Caco-2 (cell line): ENCODE data around the gene COPB1. TPM values are rescaled to one million over a fixed set of nuclear protein-coding genes. Genes with fewer than 3 reads are reported as not detected.

ENCODE experiments used
- BruUV-seq: library from RNA; stranded (reverse); fragments of 400-500 nt; replicated peaks from 2 replicates; lab custom pipeline; 2021; lab: Mats Ljungman, UMichigan
- CTCF ChIA-PET: fragments of 300-600 bp; sonication (Branson Sonifier 250); formaldehyde crosslinking; loops from one replicate; lab custom pipeline; 2022; ENCODE audit warnings: antibody characterized with exemption; lab: Charles Lee
- POLR2A ChIA-PET: fragments of 300-600 bp; sonication (Branson Sonifier 250); formaldehyde crosslinking; loops from one replicate; lab custom pipeline; 2022; ENCODE audit warnings: antibody characterized with exemption; lab: Charles Lee
- DNase-seq, 2 experiments: peaks; one replicate each; pipeline versions ENCODE4 v3.0.0 to v3.0.0-alpha.2; 2020 to 2022
- H3K27me3 ChIP-seq: replicated peaks from 2 replicates; pipeline ENCODE4 v1.6.0; 2011; ENCODE audit warnings: low read length; ENCODE audit not compliant: control insufficient read depth, insufficient read depth
- H3K36me3 ChIP-seq: 2 replicates; pipeline ENCODE4 v1.5.1; 2011; ENCODE audit warnings: low read length; ENCODE audit not compliant: control insufficient read depth, insufficient read depth
- H3K4me1 ChIP-seq: fragments of 250-450 bp; sonication (Bioruptor Pico); 2 replicates; pipeline ENCODE4 v1.5.1; 2020; ENCODE audit warnings: mild to moderate bottlenecking
- H3K4me3 ChIP-seq: 2 replicates; pipeline ENCODE4 v1.5.1; 2011; ENCODE audit warnings: low read depth, mild to moderate bottlenecking, control low read depth, low read length
- H3K9me3 ChIP-seq: fragments of 250-450 bp; sonication (Bioruptor Pico); 2 replicates; pipeline ENCODE4 v1.5.1; 2020; ENCODE audit warnings: mild to moderate bottlenecking, moderate library complexity
- H3K27ac Mint-ChIP-seq: one replicate; pipeline ENCODE4 v1.8.0; 2022; ENCODE audit warnings: mixed read lengths; ENCODE audit not compliant: unreplicated experiment
- H3K27me3 Mint-ChIP-seq: one replicate; pipeline ENCODE4 v1.8.0; 2022; ENCODE audit warnings: mixed read lengths; ENCODE audit not compliant: insufficient read depth, unreplicated experiment
- H3K36me3 Mint-ChIP-seq: one replicate; pipeline ENCODE4 v1.8.0; 2022; ENCODE audit warnings: mild to moderate bottlenecking, mixed read lengths; ENCODE audit not compliant: insufficient read depth, unreplicated experiment
- H3K4me1 Mint-ChIP-seq: one replicate; pipeline ENCODE4 v1.8.0; 2022; ENCODE audit warnings: low read depth, mixed read lengths; ENCODE audit not compliant: unreplicated experiment
- H3K4me3 Mint-ChIP-seq: one replicate; pipeline ENCODE4 v1.8.0; 2022; ENCODE audit warnings: mild to moderate bottlenecking, moderate library complexity, mixed read lengths; ENCODE audit not compliant: unreplicated experiment
- H3K9me3 Mint-ChIP-seq: one replicate; pipeline ENCODE4 v1.8.0; 2022; ENCODE audit warnings: mixed read lengths; ENCODE audit not compliant: unreplicated experiment
- CTCF ChIP-seq, 2 experiments: fragments of 200-600 bp in 1 of 2; IDR thresholded peaks; 1 replicate in 1 of 2; 2 replicates in 1 of 2; pipeline versions ENCODE4 v1.5.1 to v1.8.0; 2011 to 2022; ENCODE audit warnings: antibody characterized with exemption in 1 of 2, control low read depth in 1 of 2, inconsistent platforms in 1 of 2, low read depth in 1 of 2, low read length in 1 of 2, mild to moderate bottlenecking in 1 of 2, moderate library complexity in 1 of 2; ENCODE audit not compliant: insufficient read depth in 1 of 2, severe bottlenecking in 1 of 2, unreplicated experiment in 1 of 2
- intact Hi-C: fragments of 100-400 bp; cut with micrococcal nuclease; formaldehyde crosslinking; loops from one replicate; pipeline ENCODE4 v1.10.0; 2022; ENCODE audit not compliant: unreplicated experiment
- total RNA-seq: library from RNA; stranded (reverse); gene quantifications from 2 replicates; pipeline ENCODE4 v1.2.3, GENCODE V29; 2022

COPB1 gene
- total RNA-seq, 1 experiment from 2014 or later = 125 TPM

- Histone ChIP-seq H3K36me3 (no peaks in the 10 kb centered on the region), H3K4me3 (no peak overlapping the region)
- no peaks in the 10 kb centered on the region for H3K4me1 Mint-ChIP-seq
Observed at GRCh38 chr11:14422052-14422813, 77.4 kb downstream of the COPB1 start.

GRCh38 chr11:14420223-14420622 lies 79.4 kb downstream of the COPB1 start:
- Histone ChIP-seq H3K9me3 (no peaks in the 10 kb centered on the region), H3K36me3 (no peaks in the 10 kb centered on the region), H3K27me3 (no peaks in the 10 kb centered on the region), H3K4me1 (peaks cover 19% of the 10 kb centered on the region), H3K4me3 (no peak overlapping the region)
- H3K4me1 Mint-ChIP-seq = no peaks in the 10 kb centered on the region
- intact Hi-C loops = no loop called here
- no peaks in the 10 kb centered on the region for H3K9me3 Mint-ChIP-seq
- CTCF ChIA-PET = interaction anchor here (3.1 kb wide), 1 partner anchor 118 kb away, joined by 63 read pairs; no protein-coding TSS in a partner anchor
- no TSS peak for BruUV-seq
- no peaks in the 10 kb centered on the region for H3K36me3 Mint-ChIP-seq
- H3K4me3 Mint-ChIP-seq = no peak overlapping the region
- peak in 1 of 2 experiments; percentile 14 for DNase-seq
- TF ChIP-seq CTCF (IDR thresholded peaks at IDR 0.05; ENCODE audit: insufficient read depth in 1 of 2, low read depth in 1 of 2, low read length in 1 of 2, severe bottlenecking in 1 of 2, unreplicated experiment in 1 of 2) = no peak
- H3K27me3 Mint-ChIP-seq = no peaks in the 10 kb centered on the region
- POLR2A ChIA-PET = no interaction called here
- no peak overlapping the region for H3K27ac Mint-ChIP-seq

More at GRCh38 chr11:14422052-14422813, 77.4 kb downstream of the COPB1 start:
- no peak overlapping the region for H3K27ac Mint-ChIP-seq
- no peaks in the 10 kb centered on the region for H3K9me3 ChIP-seq
- DNase-seq = peak; percentile 54 to 62
- no peak for TF ChIP-seq CTCF (IDR thresholded peaks at IDR 0.05; ENCODE audit: insufficient read depth in 1 of 2, low read depth in 1 of 2, low read length in 1 of 2, severe bottlenecking in 1 of 2, unreplicated experiment in 1 of 2)
- no peak overlapping the region for H3K4me3 Mint-ChIP-seq
- BruUV-seq = no TSS peak
- ChIA-PET POLR2A (no interaction called here), CTCF (interaction anchor here (0.6 to 1.0 kb wide), 2 partner anchors 122 to 263 kb away, joined by 3 to 4 read pairs; no protein-coding TSS in a partner anchor)
- peaks cover 19% of the 10 kb centered on the region for H3K4me1 ChIP-seq
- intact Hi-C loops = no loop called here
- H3K27me3 ChIP-seq = no peaks in the 10 kb centered on the region
- no peaks in the 10 kb centered on the region for H3K27me3 Mint-ChIP-seq
- H3K9me3 Mint-ChIP-seq = no peaks in the 10 kb centered on the region
- H3K36me3 Mint-ChIP-seq = no peaks in the 10 kb centered on the region

GRCh38 chr11:14418801-14419417 lies 80.7 kb downstream of the COPB1 start:
- H3K36me3 ChIP-seq = no peaks in the 10 kb centered on the region
- H3K36me3 Mint-ChIP-seq = no peaks in the 10 kb centered on the region
- BruUV-seq = no TSS peak
- H3K9me3 ChIP-seq = no peaks in the 10 kb centered on the region
- CTCF ChIA-PET = interaction anchor here (0.6 to 3.1 kb wide), 12 partner anchors 9 to 546 kb away, joined by 3 to 63 read pairs (median 5); no protein-coding TSS in a partner anchor
- H3K4me3 ChIP-seq = no peak overlapping the region
- no peak overlapping the region for H3K27ac Mint-ChIP-seq
- H3K27me3 ChIP-seq = no peaks in the 10 kb centered on the region
- POLR2A ChIA-PET = no interaction called here
- H3K4me1 Mint-ChIP-seq = no peaks in the 10 kb centered on the region
- intact Hi-C loops = loop anchor here (1.0 kb wide), 1 partner anchor 119 kb away; no protein-coding TSS in a partner anchor
- no peaks in the 10 kb centered on the region for H3K9me3 Mint-ChIP-seq
- no peaks in the 10 kb centered on the region for H3K27me3 Mint-ChIP-seq
- no peak overlapping the region for H3K4me3 Mint-ChIP-seq
- TF ChIP-seq CTCF (IDR thresholded peaks at IDR 0.05; ENCODE audit: insufficient read depth in 1 of 2, low read depth in 1 of 2, low read length in 1 of 2, severe bottlenecking in 1 of 2, unreplicated experiment in 1 of 2) = peak; percentile 37 to 66
- peaks cover 22% of the 10 kb centered on the region for H3K4me1 ChIP-seq
- DNase-seq = peak in 1 of 2 experiments; percentile 44
